H1 (cell line): ENCODE data around the gene INPP4B.

Source experiments
- CTCF ChIP-seq, 3 experiments: IDR thresholded peaks; 1 replicate in 2 of 3; 2 replicates in 1 of 3; pipeline versions ENCODE4 v1.5.1 to v1.6.1; 2011; ENCODE audit warnings: low read length in 3 of 3, mild to moderate bottlenecking in 3 of 3, inconsistent platforms in 2 of 3, low read depth in 1 of 3, moderate library complexity in 1 of 3; ENCODE audit not compliant: insufficient read depth in 1 of 3; ENCODE audit errors: control extremely low read depth in 1 of 3
- EZH2 ChIP-seq: fragments of 200-600 bp; sonication (generic); IDR thresholded peaks from 2 replicates; pipeline ENCODE4 v1.7.1; 2012; ENCODE audit warnings: low read depth, mild to moderate bottlenecking, moderate library complexity, low read length, inconsistent platforms; ENCODE audit not compliant: severe bottlenecking
- KDM1A ChIP-seq: fragments of 200-600, 300-600 bp; sonication (generic); IDR thresholded peaks from 2 replicates; pipeline ENCODE4 v1.7.1; 2016; ENCODE audit warnings: mild to moderate bottlenecking, low read length, borderline replicate concordance
- POLR2A ChIP-seq, 2 experiments: IDR thresholded peaks; 1 replicate in 1 of 2; 2 replicates in 1 of 2; pipeline ENCODE4 v1.6.1; 2011; ENCODE audit warnings: low read depth in 2 of 2, low read length in 2 of 2, mild to moderate bottlenecking in 2 of 2; ENCODE audit errors: control extremely low read depth in 1 of 2
- RNF2 ChIP-seq: fragments of 200-900, 300-1000 bp; sonication (generic); IDR thresholded peaks from 2 replicates; pipeline ENCODE4 v1.7.1; 2016; ENCODE audit warnings: borderline replicate concordance, low read depth, mild to moderate bottlenecking, antibody characterized with exemption, low read length; ENCODE audit not compliant: poor library complexity, severe bottlenecking; ENCODE audit errors: missing control alignments
- USF2 ChIP-seq: IDR thresholded peaks from 2 replicates; pipeline ENCODE4 v1.6.1; 2011; ENCODE audit warnings: low read length, improper control_type of control experiment

- TF ChIP-seq RNF2 (no peak), USF2 (no peak), POLR2A (IDR thresholded peaks at IDR 0.05; ENCODE audit: control extremely low read depth in 1 of 2, low read depth in 2 of 2, low read length in 2 of 2) (no peak), EZH2 (no peak), KDM1A (no peak), CTCF (IDR thresholded peaks at IDR 0.05; ENCODE audit: control extremely low read depth in 1 of 3, insufficient read depth in 1 of 3, low read depth in 1 of 3, low read length in 3 of 3) (no peak)
Observed at GRCh38 chr4:142778430-142778829, 67.7 kb downstream of the INPP4B start.
